ENCODE measurements around the gene AK8.
"Not testable (repeated sequence)": the region's sequence is repeated elsewhere in the genome, so short reads cannot be mapped to it uniquely, and the experiment has no call there.

The AK8 gene

DNA sequence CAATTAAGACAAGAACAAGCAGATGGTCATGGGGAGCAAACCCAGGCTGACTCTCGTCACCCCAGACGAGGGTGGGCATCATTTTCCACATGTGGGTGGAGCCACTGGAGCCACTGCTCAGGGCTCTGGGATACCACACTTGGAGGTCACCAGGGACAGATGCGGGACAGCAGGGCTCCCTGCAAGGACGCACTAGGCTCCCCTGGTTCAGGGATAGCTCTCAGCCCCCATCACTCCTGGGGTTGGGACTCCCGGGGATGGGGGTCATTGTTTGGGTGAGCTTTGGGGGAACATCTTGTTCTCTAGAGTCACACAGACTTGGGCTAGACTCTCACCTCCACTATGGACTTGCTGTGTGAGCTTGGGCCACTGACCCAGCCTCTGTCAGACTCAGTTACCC is 150.0 kb downstream of the AK8 start:
- no peak for DNase-seq (ENCODE audit: low read depth)
- no peak overlapping the region for H3K4me3 ChIP-seq (ENCODE audit: low read length)
- TF ChIP-seq, protein P1, sequence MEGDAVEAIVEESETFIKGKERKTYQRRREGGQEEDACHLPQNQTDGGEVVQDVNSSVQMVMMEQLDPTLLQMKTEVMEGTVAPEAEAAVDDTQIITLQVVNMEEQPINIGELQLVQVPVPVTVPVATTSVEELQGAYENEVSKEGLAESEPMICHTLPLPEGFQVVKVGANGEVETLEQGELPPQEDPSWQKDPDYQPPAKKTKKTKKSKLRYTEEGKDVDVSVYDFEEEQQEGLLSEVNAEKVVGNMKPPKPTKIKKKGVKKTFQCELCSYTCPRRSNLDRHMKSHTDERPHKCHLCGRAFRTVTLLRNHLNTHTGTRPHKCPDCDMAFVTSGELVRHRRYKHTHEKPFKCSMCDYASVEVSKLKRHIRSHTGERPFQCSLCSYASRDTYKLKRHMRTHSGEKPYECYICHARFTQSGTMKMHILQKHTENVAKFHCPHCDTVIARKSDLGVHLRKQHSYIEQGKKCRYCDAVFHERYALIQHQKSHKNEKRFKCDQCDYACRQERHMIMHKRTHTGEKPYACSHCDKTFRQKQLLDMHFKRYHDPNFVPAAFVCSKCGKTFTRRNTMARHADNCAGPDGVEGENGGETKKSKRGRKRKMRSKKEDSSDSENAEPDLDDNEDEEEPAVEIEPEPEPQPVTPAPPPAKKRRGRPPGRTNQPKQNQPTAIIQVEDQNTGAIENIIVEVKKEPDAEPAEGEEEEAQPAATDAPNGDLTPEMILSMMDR (conservative IDR thresholded peaks at IDR 0.05; ENCODE audit: low read depth, low read length), result no peak

DNA sequence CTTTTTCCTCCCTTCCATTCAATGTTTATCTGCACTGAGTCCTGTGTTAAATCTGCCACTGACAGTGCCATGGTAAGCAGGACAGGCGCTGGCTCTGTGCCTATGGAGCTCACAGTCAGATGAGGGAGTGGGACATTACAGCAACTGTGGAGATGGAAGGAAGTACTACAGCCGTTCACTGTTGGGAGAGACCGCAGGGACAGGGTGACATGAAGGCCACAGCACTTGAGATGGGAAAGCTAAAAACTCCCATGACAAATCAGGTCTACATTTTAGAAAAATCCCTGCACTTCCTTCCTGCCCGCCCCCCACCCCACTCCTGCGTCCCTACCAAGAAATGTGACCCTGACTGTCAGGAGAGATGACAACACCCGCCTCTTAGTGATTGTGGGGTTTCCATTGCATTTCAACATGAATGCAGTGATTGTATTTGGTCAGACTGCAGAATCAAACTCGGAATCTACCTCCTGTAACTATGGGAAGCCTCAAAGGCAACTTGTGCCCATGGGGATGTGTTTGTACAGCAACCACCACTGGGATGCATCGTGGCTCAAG is 151.4 kb downstream of the AK8 start:
- TF ChIP-seq, protein P1 (conservative IDR thresholded peaks at IDR 0.05; ENCODE audit: low read depth, low read length), result no peak
- no peak for DNase-seq (ENCODE audit: low read depth)
- no peak overlapping the region for H3K4me3 ChIP-seq (ENCODE audit: low read length)

DNA sequence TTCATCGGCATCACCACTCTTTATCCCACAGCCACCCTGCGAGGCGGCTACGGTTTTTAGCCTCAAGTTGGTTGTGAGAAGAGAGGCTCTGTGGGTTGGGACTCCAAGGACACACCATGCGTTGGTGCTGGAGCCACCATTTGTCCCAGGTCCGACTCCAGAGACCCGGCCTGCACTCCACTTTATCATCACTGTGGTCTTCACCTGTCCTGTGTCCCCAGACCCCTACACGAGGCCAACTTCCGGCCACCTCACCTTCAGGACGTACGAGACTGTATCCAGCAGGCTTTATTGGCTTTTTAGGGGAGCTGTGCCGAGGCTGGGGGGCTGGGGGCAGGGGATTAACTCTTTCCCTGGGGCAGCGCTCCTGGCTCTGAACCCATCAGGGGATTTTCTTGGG is 152.8 kb downstream of the AK8 start:
- H3K4me3 ChIP-seq (ENCODE audit: low read length), result no peak overlapping the region
- no peak for DNase-seq (ENCODE audit: low read depth)
- TF ChIP-seq, protein P1 (conservative IDR thresholded peaks at IDR 0.05; ENCODE audit: low read depth, low read length), result no peak

DNA sequence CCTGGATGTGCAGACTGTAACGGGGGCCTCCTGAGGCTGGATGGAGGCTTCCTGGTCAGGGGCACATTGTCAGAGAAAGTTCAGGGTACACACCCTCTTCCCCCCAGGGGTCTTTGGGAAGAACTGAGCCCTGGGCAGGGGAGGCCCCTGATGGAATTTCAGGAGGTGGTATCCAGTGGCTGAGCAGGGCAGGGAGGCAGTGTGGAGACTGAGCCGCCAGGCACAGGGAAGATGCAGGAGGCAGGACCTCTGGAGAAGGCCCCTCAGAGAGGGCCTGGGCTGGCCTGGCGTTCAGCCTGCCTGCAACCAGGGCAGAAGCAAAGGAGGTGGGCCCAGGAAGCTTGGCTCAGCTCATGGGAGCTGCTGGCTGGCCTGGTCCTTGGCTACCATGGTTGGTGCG is 154.3 kb downstream of the AK8 start:
- H3K4me3 ChIP-seq (ENCODE audit: low read length), result no peak overlapping the region
- DNase-seq (ENCODE audit: low read depth), result no peak
- TF ChIP-seq, protein P1 (conservative IDR thresholded peaks at IDR 0.05; ENCODE audit: low read depth, low read length), result no peak

DNA sequence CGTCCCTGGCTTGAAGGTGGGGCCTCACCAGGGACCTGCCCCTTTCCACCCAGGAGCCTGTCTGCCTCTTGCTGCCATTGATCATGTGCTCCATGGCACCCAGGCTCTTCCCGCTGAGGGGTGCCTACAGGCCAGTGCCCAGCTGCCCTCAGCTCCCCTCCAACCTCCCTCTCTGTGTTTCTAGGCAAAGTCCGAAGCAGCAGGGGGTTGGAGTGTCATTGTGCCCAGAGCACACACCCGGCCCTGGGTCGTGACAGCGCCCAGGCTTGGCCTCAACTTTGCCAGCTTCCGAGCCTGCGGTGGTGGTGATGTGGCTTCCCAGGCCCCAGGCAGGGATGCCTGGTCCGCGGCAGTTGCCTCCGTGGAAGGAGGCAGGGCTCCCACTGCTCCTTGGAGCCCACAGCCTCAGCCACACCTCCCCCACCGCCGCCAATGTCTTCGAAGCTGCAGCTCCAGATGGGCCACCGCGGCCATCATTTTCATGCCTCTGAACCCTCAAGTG is 155.5 kb downstream of the AK8 start:
- TF ChIP-seq, protein P1 (conservative IDR thresholded peaks at IDR 0.05; ENCODE audit: low read depth, low read length), result no peak
- no peak for DNase-seq (ENCODE audit: low read depth)
- H3K4me3 ChIP-seq (ENCODE audit: low read length), result no peak overlapping the region

- H3K4me3 ChIP-seq (ENCODE audit: low read length), result no peak overlapping the region
- TF ChIP-seq, protein P1 (conservative IDR thresholded peaks at IDR 0.05; ENCODE audit: low read depth, low read length), result no peak
- DNase-seq (ENCODE audit: low read depth), result no peak
These were observed 156.4 kb downstream of the AK8 start for GRCh38 chr9:132721661-132722060.

GRCh38 chr9:132718381-132718928 is 159.6 kb downstream of the AK8 start:
- not testable (repeated sequence) for DNase-seq (ENCODE audit: low read depth); H3K4me3 ChIP-seq (ENCODE audit: low read length)

Measured in retinal pigment epithelial cell (primary cell).